Upper lobe of right lung (tissue), 1 donor: ENCODE results near the gene NPR2. TPM values are rescaled to one million over a fixed set of nuclear protein-coding genes. Genes with fewer than 3 reads are reported as not detected.

Experiments
- ATAC-seq: fragments of 200-7000 bp; cut with Tn5 transposase; one replicate; pipeline ENCODE4 v1.9.1; 2020; ENCODE audit warnings: mild to moderate bottlenecking, moderate library complexity
- DNase-seq: peaks from one replicate; pipeline ENCODE4 v3.0.0-alpha.2; 2020
- H3K27ac ChIP-seq: fragments of 200-600 bp; one replicate; pipeline ENCODE4 v1.8.0; 2022
- H3K27me3 ChIP-seq: fragments of 200-600 bp; one replicate; pipeline ENCODE4 v1.8.0; 2022; ENCODE audit warnings: mild to moderate bottlenecking
- H3K36me3 ChIP-seq: fragments of 200-600 bp; one replicate; pipeline ENCODE4 v1.8.0; 2022
- H3K4me1 ChIP-seq: fragments of 200-600 bp; one replicate; pipeline ENCODE4 v1.8.0; 2022
- H3K4me3 ChIP-seq: fragments of 200-600 bp; one replicate; pipeline ENCODE4 v1.8.0; 2022; ENCODE audit warnings: mild to moderate bottlenecking
- H3K9me3 ChIP-seq: fragments of 200-600 bp; one replicate; pipeline ENCODE4 v1.8.0; 2022
- intact Hi-C: fragments of 100-400 bp; cut with DNase I; formaldehyde crosslinking; loops from one replicate; pipeline ENCODE4 v1.11.0; 2022
- total RNA-seq: library from RNA; stranded (reverse); fragmentation: NEBNext Ultra II Directional; extraction: Animal tissue kit (Norgen Biotek cat#: 25700); gene quantifications from one replicate; pipeline ENCODE4 v1.2.1, GENCODE V29; 2021
- TF ChIP-seq, protein P1 (sequence below): fragments of 200-600 bp; IDR thresholded peaks from one replicate; pipeline ENCODE4 v1.8.0; 2022; ENCODE audit warnings: antibody characterized with exemption
- donor health status: DM: no; HTN: yes; CAD: no; lungs with severe emphysema.

NPR2 gene
- total RNA-seq, 1 donor from 2014 or later = 21.7 TPM

- no peak overlapping the region for H3K27ac ChIP-seq
- intact Hi-C loops = no loop called here
Measured at GRCh38 chr9:35842020-35842745, 50.8 kb downstream of the NPR2 start.

GRCh38 chr9:35842795-35843194 lies 51.4 kb downstream of the NPR2 start:
- H3K27ac ChIP-seq = no peak overlapping the region
- no peak overlapping the region for H3K4me3 ChIP-seq
- no peak for DNase-seq
- no peaks in the 10 kb centered on the region for H3K27me3 ChIP-seq
- no peak for ATAC-seq
- intact Hi-C loops = no loop called here
- peaks cover 33% of the 10 kb centered on the region for H3K4me1 ChIP-seq
- H3K9me3 ChIP-seq = no peaks in the 10 kb centered on the region
- no peaks in the 10 kb centered on the region for H3K36me3 ChIP-seq
- TF ChIP-seq, protein P1, sequence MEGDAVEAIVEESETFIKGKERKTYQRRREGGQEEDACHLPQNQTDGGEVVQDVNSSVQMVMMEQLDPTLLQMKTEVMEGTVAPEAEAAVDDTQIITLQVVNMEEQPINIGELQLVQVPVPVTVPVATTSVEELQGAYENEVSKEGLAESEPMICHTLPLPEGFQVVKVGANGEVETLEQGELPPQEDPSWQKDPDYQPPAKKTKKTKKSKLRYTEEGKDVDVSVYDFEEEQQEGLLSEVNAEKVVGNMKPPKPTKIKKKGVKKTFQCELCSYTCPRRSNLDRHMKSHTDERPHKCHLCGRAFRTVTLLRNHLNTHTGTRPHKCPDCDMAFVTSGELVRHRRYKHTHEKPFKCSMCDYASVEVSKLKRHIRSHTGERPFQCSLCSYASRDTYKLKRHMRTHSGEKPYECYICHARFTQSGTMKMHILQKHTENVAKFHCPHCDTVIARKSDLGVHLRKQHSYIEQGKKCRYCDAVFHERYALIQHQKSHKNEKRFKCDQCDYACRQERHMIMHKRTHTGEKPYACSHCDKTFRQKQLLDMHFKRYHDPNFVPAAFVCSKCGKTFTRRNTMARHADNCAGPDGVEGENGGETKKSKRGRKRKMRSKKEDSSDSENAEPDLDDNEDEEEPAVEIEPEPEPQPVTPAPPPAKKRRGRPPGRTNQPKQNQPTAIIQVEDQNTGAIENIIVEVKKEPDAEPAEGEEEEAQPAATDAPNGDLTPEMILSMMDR = no peak

More at GRCh38 chr9:35842020-35842745, 50.8 kb downstream of the NPR2 start:
- no peak overlapping the region for H3K4me3 ChIP-seq
- DNase-seq (no peak), ATAC-seq (no peak)
- H3K4me1 ChIP-seq = peaks cover 33% of the 10 kb centered on the region
- H3K9me3 ChIP-seq = no peaks in the 10 kb centered on the region
- TF ChIP-seq, protein P1 = no peak
- no peaks in the 10 kb centered on the region for H3K27me3 ChIP-seq
- no peaks in the 10 kb centered on the region for H3K36me3 ChIP-seq

DNA sequence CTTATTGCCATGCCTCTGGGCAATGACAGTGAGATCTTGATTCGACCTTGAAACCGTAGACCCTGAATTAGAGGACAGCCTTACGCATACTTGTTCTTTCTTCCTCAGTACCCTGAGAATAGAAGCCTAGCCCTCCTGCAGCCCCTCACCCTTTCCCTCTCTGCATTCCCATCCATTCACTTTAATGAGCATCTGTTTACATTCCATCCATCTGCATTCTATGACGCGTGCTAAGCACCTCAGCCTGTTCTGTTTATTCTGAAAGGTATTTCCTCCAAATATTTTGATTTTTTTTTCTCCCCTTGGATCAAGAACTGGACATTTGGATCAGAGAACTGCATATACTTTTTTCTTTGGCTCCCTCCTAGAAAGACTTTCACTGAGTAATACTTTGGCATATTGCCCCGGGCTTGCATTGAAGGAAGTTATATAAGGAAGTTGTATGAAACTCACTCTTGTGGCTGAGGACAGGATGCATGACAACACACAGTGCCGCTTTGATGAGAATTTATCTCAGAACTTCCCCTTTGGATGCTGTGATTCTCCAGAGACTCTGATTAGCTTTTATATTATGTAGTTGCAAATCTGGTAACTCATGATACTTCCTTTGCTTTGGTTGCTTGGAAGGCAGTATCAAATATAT lies 53.4 kb downstream of the NPR2 start:
- Histone ChIP-seq H3K27ac (peak overlapping the region; percentile 63), H3K4me3 (no peak overlapping the region), H3K9me3 (no peaks in the 10 kb centered on the region), H3K36me3 (no peaks in the 10 kb centered on the region), H3K27me3 (no peaks in the 10 kb centered on the region), H3K4me1 (peaks cover 33% of the 10 kb centered on the region)
- intact Hi-C loops = no loop called here
- TF ChIP-seq, protein P1 = no peak
- peak; percentile 82 for ATAC-seq
- DNase-seq = no peak

GRCh38 chr9:35845824-35846771 lies 54.7 kb downstream of the NPR2 start:
- peak overlapping the region; percentile 63 for H3K27ac ChIP-seq

More at GRCh38 chr9:35845824-35846771, 54.7 kb downstream of the NPR2 start:
- Histone ChIP-seq H3K27me3 (no peaks in the 10 kb centered on the region), H3K4me3 (peak overlapping the region; percentile 17), H3K9me3 (no peaks in the 10 kb centered on the region), H3K36me3 (no peaks in the 10 kb centered on the region), H3K4me1 (peaks cover 33% of the 10 kb centered on the region)
- ATAC-seq (peak; percentile 66), DNase-seq (peak; percentile 74)
- TF ChIP-seq, protein P1 = no peak
- intact Hi-C loops = no loop called here
